B cell (primary cell): Measurements from ENCODE around the gene PRLH. TPM values are rescaled to one million over a fixed set of nuclear protein-coding genes. Genes with fewer than 3 reads are reported as not detected.

Experiments used
- ATAC-seq: fragments of 200-7000 bp; cut with Tn5 transposase; one replicate; pipeline ENCODE4 v1.10.0; 2021; ENCODE audit warnings: low read depth, mild to moderate bottlenecking, moderate number of reproducible peaks, moderate library complexity
- CTCF ChIA-PET: fragments of 350-600 bp; sonication (Branson Sonifier 250); formaldehyde crosslinking; loops from one replicate; lab custom pipeline; 2021; ENCODE audit warnings: antibody characterized with exemption, inconsistent platforms; lab: Charles Lee
- POLR2A ChIA-PET: fragments of 350-600 bp; sonication (Branson Sonifier 250); formaldehyde crosslinking; loops from one replicate; lab custom pipeline; 2021; ENCODE audit warnings: antibody characterized with exemption; lab: Charles Lee
- DNase-seq: peaks from one replicate; pipeline ENCODE4 v3.0.0; 2013
- H2AFZ ChIP-seq: 2 replicates; pipeline ENCODE4 v1.6.1; 2012; ENCODE audit warnings: mild to moderate bottlenecking, low read depth, low read length; ENCODE audit not compliant: insufficient read depth, poor library complexity, severe bottlenecking
- H3K27ac ChIP-seq, 2 donors: 1 replicate in 1 of 2; 2 replicates in 1 of 2; pipeline ENCODE4 v1.5.1; 2012 to 2013; ENCODE audit warnings: low read length in 2 of 2, mild to moderate bottlenecking in 2 of 2, moderate library complexity in 1 of 2
- H3K27me3 ChIP-seq, 4 experiments: fragments of 200-600 bp in 1 of 4; sonication (generic) in 1 of 4; replicated peaks in 1 of 4; 1 replicate in 2 of 4; 2 replicates in 2 of 4; pipeline versions ENCODE4 v1.6.1 to v1.7.0; 2013 to 2016; ENCODE audit warnings: low read length in 3 of 4, mild to moderate bottlenecking in 2 of 4, mixed read lengths in 1 of 4, moderate library complexity in 1 of 4; ENCODE audit not compliant: insufficient read depth in 4 of 4, control insufficient read depth in 3 of 4; ENCODE audit errors: control extremely low read depth in 1 of 4
- H3K36me3 ChIP-seq, 2 experiments: replicated peaks in 1 of 2; 1 replicate in 1 of 2; 2 replicates in 1 of 2; pipeline versions ENCODE4 v1.6.1 to v1.7.1; 2013; ENCODE audit warnings: low read length in 1 of 2; ENCODE audit not compliant: insufficient read depth in 2 of 2, control insufficient read depth in 1 of 2; ENCODE audit errors: control extremely low read depth in 1 of 2, extremely low read depth in 1 of 2
- H3K4me1 ChIP-seq, 2 donors: fragments of 200-600 bp in 1 of 2; sonication (generic) in 1 of 2; 1 replicate in 1 of 2; 2 replicates in 1 of 2; pipeline versions ENCODE4 v1.5.1 to v1.6.1; 2013 to 2017; ENCODE audit warnings: low read length in 2 of 2; ENCODE audit not compliant: control insufficient read depth in 2 of 2, insufficient read depth in 2 of 2
- H3K4me2 ChIP-seq: replicated peaks from 2 replicates; pipeline ENCODE3; 2012; ENCODE audit warnings: mild to moderate bottlenecking, low read depth, low read length; ENCODE audit not compliant: poor library complexity, severe bottlenecking
- H3K4me3 ChIP-seq, 5 experiments: fragments of 200-600 bp in 1 of 5; sonication (generic) in 1 of 5; 1 replicate in 3 of 5; 2 replicates in 2 of 5; pipeline versions ENCODE4 v1.5.1 to v1.7.0; 2011 to 2016; ENCODE audit warnings: low read length in 4 of 5, mild to moderate bottlenecking in 4 of 5, low read depth in 2 of 5, control low read depth in 1 of 5, moderate library complexity in 1 of 5; ENCODE audit not compliant: insufficient read depth in 1 of 5; ENCODE audit errors: control extremely low read depth in 1 of 5, extremely low read depth in 1 of 5
- H3K79me2 ChIP-seq: fragments of 200-600 bp; sonication (generic); one replicate; pipeline ENCODE4 v1.6.0; 2016; ENCODE audit warnings: low read length; ENCODE audit not compliant: control insufficient read depth, insufficient read depth
- H3K9ac ChIP-seq: fragments of 200-600 bp; sonication (generic); 2 replicates; pipeline ENCODE4 v1.6.1; 2017; ENCODE audit warnings: mild to moderate bottlenecking, low read length, moderate library complexity
- H3K9me3 ChIP-seq, 3 donors: one replicate each; pipeline versions ENCODE4 v1.6.1 to v1.7.1; 2013; ENCODE audit warnings: low read length in 2 of 3; ENCODE audit not compliant: control insufficient read depth in 2 of 3, insufficient read depth in 1 of 3; ENCODE audit errors: control extremely low read depth in 1 of 3
- H4K20me1 ChIP-seq: 2 replicates; pipeline ENCODE4 v1.6.0; 2012; ENCODE audit warnings: mild to moderate bottlenecking, low read length; ENCODE audit not compliant: insufficient read depth, control insufficient read depth, poor library complexity, severe bottlenecking
- H3K27ac Mint-ChIP-seq: one replicate; pipeline ENCODE4 v1.8.0; 2021; ENCODE audit warnings: mixed read lengths
- H3K27me3 Mint-ChIP-seq: one replicate; pipeline ENCODE4 v1.8.0; 2021; ENCODE audit warnings: mixed read lengths
- H3K4me1 Mint-ChIP-seq: one replicate; pipeline ENCODE4 v1.8.0; 2021; ENCODE audit warnings: mixed read lengths
- H3K4me3 Mint-ChIP-seq: one replicate; pipeline ENCODE4 v1.8.0; 2021; ENCODE audit warnings: mixed read lengths
- H3K9me3 Mint-ChIP-seq: one replicate; pipeline ENCODE4 v1.8.0; 2022; ENCODE audit warnings: mixed read lengths; ENCODE audit not compliant: insufficient read depth
- EZH2 ChIP-seq: IDR thresholded peaks from 2 replicates; pipeline ENCODE4 v1.6.1; 2012; ENCODE audit warnings: borderline replicate concordance, low read depth, mild to moderate bottlenecking, moderate library complexity, low read length; ENCODE audit not compliant: insufficient read depth, poor library complexity, severe bottlenecking
- WGBS: methylation state at CpG from one replicate; pipeline ENCODE4 v1.1.5; 2013; ENCODE audit warnings: missing lambda C conversion rate; ENCODE audit not compliant: insufficient coverage; 5-methylcytosine and 5-hydroxymethylcytosine counted together
- intact Hi-C: fragments of 100-400 bp; cut with micrococcal nuclease; formaldehyde crosslinking; loops from one replicate; pipeline ENCODE4 v1.10.0; 2022
- polyA plus RNA-seq: library from polyadenylated mRNA; depleted of rRNA; stranded (reverse); fragments of >200 nt; gene quantifications from 2 replicates; pipeline ENCODE4 v1.2.3, GENCODE V29; 2012
- total RNA-seq, 2 donors: library from RNA; stranded (reverse); fragments of 120-200 nt in 1 of 2; gene quantifications; 1 replicate in 1 of 2; 2 replicates in 1 of 2; pipeline versions ENCODE4 v1.2.3 to v1.2.4, GENCODE V29; 2013 to 2022
- TF ChIP-seq, protein P1 (sequence below): fragments of 200-600 bp; IDR thresholded peaks from one replicate; pipeline ENCODE4 v1.8.0; 2022; ENCODE audit warnings: antibody characterized with exemption, mild to moderate bottlenecking

The PRLH gene
- total and polyA plus RNA-seq, 2 donors (not counting 1 experiment from before 2014, with no cell fraction given), result not detected

- H3K27me3 ChIP-seq, result peaks cover 0 to 14% (median 2%) of the 10 kb centered on the region in 4 experiments
- peak overlapping the region; percentile 4 for H2AFZ ChIP-seq
- H3K27ac Mint-ChIP-seq, result no peak overlapping the region
- H3K27me3 Mint-ChIP-seq, result peaks cover 36% of the 10 kb centered on the region
- 18% methylated on average over 22 of the region's 24 CpGs for WGBS
- peaks cover 4% of the 10 kb centered on the region for H3K9me3 Mint-ChIP-seq
- H4K20me1 ChIP-seq, result no peaks in the 10 kb centered on the region
- no peaks in the 10 kb centered on the region for H3K79me2 ChIP-seq
- no peak overlapping the region for H3K4me3 ChIP-seq
- ChIA-PET CTCF (interaction anchor here (0.6 to 5.7 kb wide), 39 partner anchors 9 to 1059 kb away, joined by 3 to 149 read pairs (median 4); no protein-coding TSS in a partner anchor), POLR2A (no interaction called here)
- H3K4me2 ChIP-seq, result peak overlapping the region; percentile 10
- no peak overlapping the region for H3K27ac ChIP-seq
- H3K4me1 ChIP-seq, result peaks cover 0 to 7% of the 10 kb centered on the region in 2 donors
- peak; percentile 93 for ATAC-seq
- no peak overlapping the region for H3K4me3 Mint-ChIP-seq
- peaks cover 6% of the 10 kb centered on the region for H3K4me1 Mint-ChIP-seq
- no peak overlapping the region for H3K9ac ChIP-seq
- intact Hi-C loops, result loop anchor here (1.0 to 2.0 kb wide), 2 partner anchors 97 to 173 kb away; no protein-coding TSS in a partner anchor
- H3K36me3 ChIP-seq, result no peaks in the 10 kb centered on the region
- no peak for TF ChIP-seq EZH2
- TF ChIP-seq, protein P1, sequence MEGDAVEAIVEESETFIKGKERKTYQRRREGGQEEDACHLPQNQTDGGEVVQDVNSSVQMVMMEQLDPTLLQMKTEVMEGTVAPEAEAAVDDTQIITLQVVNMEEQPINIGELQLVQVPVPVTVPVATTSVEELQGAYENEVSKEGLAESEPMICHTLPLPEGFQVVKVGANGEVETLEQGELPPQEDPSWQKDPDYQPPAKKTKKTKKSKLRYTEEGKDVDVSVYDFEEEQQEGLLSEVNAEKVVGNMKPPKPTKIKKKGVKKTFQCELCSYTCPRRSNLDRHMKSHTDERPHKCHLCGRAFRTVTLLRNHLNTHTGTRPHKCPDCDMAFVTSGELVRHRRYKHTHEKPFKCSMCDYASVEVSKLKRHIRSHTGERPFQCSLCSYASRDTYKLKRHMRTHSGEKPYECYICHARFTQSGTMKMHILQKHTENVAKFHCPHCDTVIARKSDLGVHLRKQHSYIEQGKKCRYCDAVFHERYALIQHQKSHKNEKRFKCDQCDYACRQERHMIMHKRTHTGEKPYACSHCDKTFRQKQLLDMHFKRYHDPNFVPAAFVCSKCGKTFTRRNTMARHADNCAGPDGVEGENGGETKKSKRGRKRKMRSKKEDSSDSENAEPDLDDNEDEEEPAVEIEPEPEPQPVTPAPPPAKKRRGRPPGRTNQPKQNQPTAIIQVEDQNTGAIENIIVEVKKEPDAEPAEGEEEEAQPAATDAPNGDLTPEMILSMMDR, result peak; percentile 98
- peak; percentile 87 for DNase-seq
- H3K9me3 ChIP-seq, result peaks cover 0 to 7% (median 3%) of the 10 kb centered on the region in 3 donors
Observed at GRCh38 chr2:237572021-237572741, 5.8 kb downstream of the PRLH start.

DNA sequence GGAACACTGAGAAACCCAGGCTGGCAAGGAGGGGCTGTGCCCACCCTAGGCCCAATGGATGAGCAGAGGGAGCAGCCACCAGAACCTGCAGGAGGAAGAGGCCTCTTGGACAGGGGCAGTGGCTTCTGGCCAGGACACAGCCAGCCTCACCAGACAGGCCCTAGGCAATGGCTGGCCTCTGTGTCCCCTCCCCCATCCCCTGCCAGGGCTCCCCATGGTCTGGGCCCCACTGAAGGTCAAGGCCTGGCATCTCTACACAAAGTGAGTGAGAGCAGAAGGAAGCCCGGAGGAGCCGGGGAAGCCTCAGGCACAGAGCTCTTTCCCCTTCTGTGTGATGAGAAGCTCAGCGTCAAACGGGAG, 6.3 kb downstream of the PRLH start:
- Histone ChIP-seq H3K4me3 (no peak overlapping the region), H3K4me2 (no peak overlapping the region), H3K27me3 (peaks cover 0 to 14% (median 2%) of the 10 kb centered on the region in 4 experiments), H3K9me3 (peaks cover 0 to 7% (median 3%) of the 10 kb centered on the region in 3 donors), H3K9ac (no peak overlapping the region), H4K20me1 (no peaks in the 10 kb centered on the region), H2AFZ (no peak overlapping the region), H3K27ac (no peak overlapping the region), H3K4me1 (peaks cover 0 to 7% of the 10 kb centered on the region in 2 donors), H3K36me3 (no peaks in the 10 kb centered on the region), H3K79me2 (no peaks in the 10 kb centered on the region)
- ChIA-PET POLR2A (no interaction called here), CTCF (interaction anchor here (1.0 to 5.7 kb wide), 22 partner anchors 8 to 418 kb away, joined by 3 to 149 read pairs (median 8); no protein-coding TSS in a partner anchor)
- Mint-ChIP-seq H3K4me3 (no peak overlapping the region), H3K9me3 (peaks cover 4% of the 10 kb centered on the region), H3K4me1 (peaks cover 6% of the 10 kb centered on the region), H3K27ac (no peak overlapping the region), H3K27me3 (peaks cover 36% of the 10 kb centered on the region)
- 100% methylated on average over 2 of the region's 4 CpGs for WGBS
- ATAC-seq (no peak), DNase-seq (no peak)
- intact Hi-C loops, result loop anchor here (1.0 to 2.0 kb wide), 2 partner anchors 97 to 172 kb away; no protein-coding TSS in a partner anchor
- TF ChIP-seq EZH2, result no peak
- TF ChIP-seq, protein P1, result no peak
